HL-60 (cell line): ENCODE measurements around the gene YBEY.

Experiments
- DNase-seq, 2 experiments: peaks; one replicate each; pipeline ENCODE4 v3.0.0-alpha.2; 2010 to 2020; ENCODE audit warnings: low read depth in 1 of 2, low spot score in 1 of 2
- H3K27ac ChIP-seq: fragments of 250-450 bp; sonication (Bioruptor Pico); replicated peaks from 2 replicates; pipeline ENCODE4 v1.5.1; 2020; ENCODE audit warnings: mild to moderate bottlenecking, moderate library complexity
- H3K27me3 ChIP-seq: fragments of 250-450 bp; sonication (Bioruptor Pico); 2 replicates; pipeline ENCODE4 v1.5.1; 2021; ENCODE audit warnings: mild to moderate bottlenecking, moderate library complexity; ENCODE audit not compliant: insufficient read depth, poor library complexity, severe bottlenecking
- H3K4me3 ChIP-seq: replicated peaks from 2 replicates; pipeline ENCODE4 v1.5.1; 2011; ENCODE audit warnings: mild to moderate bottlenecking, control low read depth, low read length; ENCODE audit not compliant: insufficient read depth
- GABPA ChIP-seq: IDR thresholded peaks from 2 replicates; pipeline ENCODE4 v1.6.1; 2012; ENCODE audit warnings: low read depth
- POLR2AphosphoS5 ChIP-seq: IDR thresholded peaks from 2 replicates; pipeline ENCODE4 v1.6.1; 2012; ENCODE audit warnings: low read depth
- SPI1 ChIP-seq: IDR thresholded peaks from 2 replicates; pipeline ENCODE4 v1.6.1; 2012; ENCODE audit warnings: low read depth, mild to moderate bottlenecking, borderline replicate concordance
- TF ChIP-seq, protein P1 (sequence below): IDR thresholded peaks from one replicate; pipeline ENCODE4 v1.5.1; 2011; ENCODE audit warnings: low read length, control low read depth, inconsistent platforms; ENCODE audit not compliant: insufficient read depth
- TF ChIP-seq, protein P2 (sequence below): IDR thresholded peaks from 2 replicates; pipeline ENCODE4 v1.6.1; 2012; ENCODE audit warnings: low read depth; ENCODE audit not compliant: insufficient replicate concordance

Gene YBEY

DNA sequence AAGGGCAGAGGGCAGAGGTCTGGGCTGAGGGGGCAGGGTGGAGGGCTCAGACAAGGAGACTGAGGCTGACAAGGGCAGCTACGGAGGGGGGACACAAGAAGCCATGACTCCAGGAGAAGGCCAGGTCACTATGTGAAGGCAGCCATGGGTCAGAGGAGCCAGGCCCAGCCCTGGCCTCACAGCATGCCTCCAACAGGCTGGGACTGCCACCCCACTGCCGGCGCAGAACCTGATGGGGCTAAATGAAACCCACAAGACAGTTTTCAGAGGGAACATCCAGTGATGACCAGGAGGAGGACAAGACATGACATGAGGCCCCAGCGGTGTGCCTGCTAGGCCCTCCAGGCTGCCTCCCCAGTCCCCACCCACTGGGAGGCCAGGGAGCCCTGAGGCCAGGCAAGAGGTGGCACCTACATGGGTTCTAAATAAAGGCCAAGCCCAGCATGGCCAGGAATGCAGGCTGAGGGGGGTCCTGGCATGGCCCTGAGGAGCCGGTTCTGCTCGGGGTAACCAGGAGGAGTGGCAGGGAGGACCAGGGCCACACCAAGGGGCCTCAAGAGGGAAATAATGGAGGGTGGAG lies 30.3 kb upstream of the YBEY start:
- Histone ChIP-seq H3K4me3 (no peak overlapping the region), H3K27ac (no peak overlapping the region), H3K27me3 (no peaks in the 10 kb centered on the region)
- TF ChIP-seq SPI1 (no peak), GABPA (no peak), POLR2AphosphoS5 (no peak)
- TF ChIP-seq, protein P1, sequence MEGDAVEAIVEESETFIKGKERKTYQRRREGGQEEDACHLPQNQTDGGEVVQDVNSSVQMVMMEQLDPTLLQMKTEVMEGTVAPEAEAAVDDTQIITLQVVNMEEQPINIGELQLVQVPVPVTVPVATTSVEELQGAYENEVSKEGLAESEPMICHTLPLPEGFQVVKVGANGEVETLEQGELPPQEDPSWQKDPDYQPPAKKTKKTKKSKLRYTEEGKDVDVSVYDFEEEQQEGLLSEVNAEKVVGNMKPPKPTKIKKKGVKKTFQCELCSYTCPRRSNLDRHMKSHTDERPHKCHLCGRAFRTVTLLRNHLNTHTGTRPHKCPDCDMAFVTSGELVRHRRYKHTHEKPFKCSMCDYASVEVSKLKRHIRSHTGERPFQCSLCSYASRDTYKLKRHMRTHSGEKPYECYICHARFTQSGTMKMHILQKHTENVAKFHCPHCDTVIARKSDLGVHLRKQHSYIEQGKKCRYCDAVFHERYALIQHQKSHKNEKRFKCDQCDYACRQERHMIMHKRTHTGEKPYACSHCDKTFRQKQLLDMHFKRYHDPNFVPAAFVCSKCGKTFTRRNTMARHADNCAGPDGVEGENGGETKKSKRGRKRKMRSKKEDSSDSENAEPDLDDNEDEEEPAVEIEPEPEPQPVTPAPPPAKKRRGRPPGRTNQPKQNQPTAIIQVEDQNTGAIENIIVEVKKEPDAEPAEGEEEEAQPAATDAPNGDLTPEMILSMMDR, result no peak
- TF ChIP-seq, protein P2, sequence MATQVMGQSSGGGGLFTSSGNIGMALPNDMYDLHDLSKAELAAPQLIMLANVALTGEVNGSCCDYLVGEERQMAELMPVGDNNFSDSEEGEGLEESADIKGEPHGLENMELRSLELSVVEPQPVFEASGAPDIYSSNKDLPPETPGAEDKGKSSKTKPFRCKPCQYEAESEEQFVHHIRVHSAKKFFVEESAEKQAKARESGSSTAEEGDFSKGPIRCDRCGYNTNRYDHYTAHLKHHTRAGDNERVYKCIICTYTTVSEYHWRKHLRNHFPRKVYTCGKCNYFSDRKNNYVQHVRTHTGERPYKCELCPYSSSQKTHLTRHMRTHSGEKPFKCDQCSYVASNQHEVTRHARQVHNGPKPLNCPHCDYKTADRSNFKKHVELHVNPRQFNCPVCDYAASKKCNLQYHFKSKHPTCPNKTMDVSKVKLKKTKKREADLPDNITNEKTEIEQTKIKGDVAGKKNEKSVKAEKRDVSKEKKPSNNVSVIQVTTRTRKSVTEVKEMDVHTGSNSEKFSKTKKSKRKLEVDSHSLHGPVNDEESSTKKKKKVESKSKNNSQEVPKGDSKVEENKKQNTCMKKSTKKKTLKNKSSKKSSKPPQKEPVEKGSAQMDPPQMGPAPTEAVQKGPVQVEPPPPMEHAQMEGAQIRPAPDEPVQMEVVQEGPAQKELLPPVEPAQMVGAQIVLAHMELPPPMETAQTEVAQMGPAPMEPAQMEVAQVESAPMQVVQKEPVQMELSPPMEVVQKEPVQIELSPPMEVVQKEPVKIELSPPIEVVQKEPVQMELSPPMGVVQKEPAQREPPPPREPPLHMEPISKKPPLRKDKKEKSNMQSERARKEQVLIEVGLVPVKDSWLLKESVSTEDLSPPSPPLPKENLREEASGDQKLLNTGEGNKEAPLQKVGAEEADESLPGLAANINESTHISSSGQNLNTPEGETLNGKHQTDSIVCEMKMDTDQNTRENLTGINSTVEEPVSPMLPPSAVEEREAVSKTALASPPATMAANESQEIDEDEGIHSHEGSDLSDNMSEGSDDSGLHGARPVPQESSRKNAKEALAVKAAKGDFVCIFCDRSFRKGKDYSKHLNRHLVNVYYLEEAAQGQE, result no peak
- no peak for DNase-seq

DNA sequence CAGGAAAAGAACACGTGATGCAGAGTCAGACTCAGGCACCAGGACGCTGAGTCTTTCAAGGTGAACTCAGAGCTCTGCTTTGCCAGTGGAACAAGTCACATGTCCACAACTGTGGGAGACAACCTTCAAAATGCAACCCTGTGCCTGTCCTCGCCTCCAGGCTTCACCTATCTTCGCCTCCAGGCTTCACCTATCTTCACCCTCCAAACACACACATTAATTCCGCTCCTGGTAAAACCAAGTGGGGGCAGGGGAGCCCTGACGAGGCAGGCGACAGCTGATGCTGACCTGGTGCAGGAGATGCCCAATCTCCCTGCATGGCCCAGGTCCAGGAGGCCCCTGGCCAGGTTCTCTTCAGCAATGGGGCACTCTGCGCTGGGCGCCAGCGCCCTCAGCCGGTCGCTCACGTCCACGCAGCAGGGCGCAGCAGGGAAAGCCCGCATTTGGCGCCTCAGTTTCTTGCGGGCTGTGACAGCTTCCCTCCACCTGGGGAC lies 29.6 kb upstream of the YBEY start:
- Histone ChIP-seq H3K27me3 (no peaks in the 10 kb centered on the region), H3K27ac (no peak overlapping the region), H3K4me3 (no peak overlapping the region)
- TF ChIP-seq, protein P1, result no peak
- TF ChIP-seq POLR2AphosphoS5 (no peak), GABPA (no peak), SPI1 (no peak)
- TF ChIP-seq, protein P2, result no peak
- DNase-seq, result no peak

DNA sequence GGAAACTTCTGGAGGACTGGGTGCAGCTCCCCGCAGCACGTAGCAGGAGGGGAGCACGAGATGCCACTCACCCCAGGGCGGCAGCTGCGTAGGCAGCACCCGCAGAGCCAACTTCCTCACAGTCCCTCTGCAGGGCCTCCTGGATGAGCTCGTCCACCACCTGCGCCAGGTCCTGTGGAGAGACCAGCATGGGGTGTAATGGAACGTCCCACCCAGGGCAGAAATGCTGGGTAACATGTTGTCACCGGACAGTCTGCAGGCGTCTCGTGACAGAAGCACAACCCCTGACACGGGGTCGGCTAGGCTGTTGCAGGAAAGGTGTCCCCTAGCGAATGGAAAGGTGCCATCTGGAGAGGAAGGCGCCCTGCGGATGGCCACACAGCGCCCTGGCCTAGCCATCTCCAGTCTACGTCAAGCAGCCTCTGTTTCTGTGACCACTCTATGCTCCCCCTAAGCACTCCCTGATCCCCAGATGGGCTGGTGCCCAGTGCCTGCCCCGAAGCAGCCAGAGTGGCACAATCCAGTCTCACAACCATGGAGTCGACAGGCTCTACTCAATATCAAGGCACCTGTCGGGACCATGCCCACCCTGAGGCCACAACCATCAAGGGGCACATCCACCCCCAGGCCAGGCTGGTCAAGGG lies 22.0 kb upstream of the YBEY start:
- Histone ChIP-seq H3K27ac (no peak overlapping the region), H3K4me3 (no peak overlapping the region), H3K27me3 (no peaks in the 10 kb centered on the region)
- TF ChIP-seq, protein P2, result no peak
- TF ChIP-seq POLR2AphosphoS5 (no peak; the same call in 1 of the 2 replicates), SPI1 (peak; percentile 40; the same call in 1 of the 2 replicates), GABPA (no peak)
- TF ChIP-seq, protein P1, result no peak
- peak in 1 of 2 experiments; percentile 41 for DNase-seq
